Hematopoietic multipotent progenitor cell treated with erythropoietin and hydrocortisone succinate and interleukin-3 and kit ligand, for 17 days (in vitro differentiated cells): ENCODE results near the gene HHATL.
"Not testable (repeated sequence)": the region's sequence is repeated elsewhere in the genome, so short reads cannot be mapped to it uniquely, and the experiment has no call there.

Experiments
- DNase-seq: peaks from one replicate; pipeline ENCODE4 v3.0.0-alpha.2; 2015; ENCODE audit warnings: low spot score

The HHATL gene

DNA sequence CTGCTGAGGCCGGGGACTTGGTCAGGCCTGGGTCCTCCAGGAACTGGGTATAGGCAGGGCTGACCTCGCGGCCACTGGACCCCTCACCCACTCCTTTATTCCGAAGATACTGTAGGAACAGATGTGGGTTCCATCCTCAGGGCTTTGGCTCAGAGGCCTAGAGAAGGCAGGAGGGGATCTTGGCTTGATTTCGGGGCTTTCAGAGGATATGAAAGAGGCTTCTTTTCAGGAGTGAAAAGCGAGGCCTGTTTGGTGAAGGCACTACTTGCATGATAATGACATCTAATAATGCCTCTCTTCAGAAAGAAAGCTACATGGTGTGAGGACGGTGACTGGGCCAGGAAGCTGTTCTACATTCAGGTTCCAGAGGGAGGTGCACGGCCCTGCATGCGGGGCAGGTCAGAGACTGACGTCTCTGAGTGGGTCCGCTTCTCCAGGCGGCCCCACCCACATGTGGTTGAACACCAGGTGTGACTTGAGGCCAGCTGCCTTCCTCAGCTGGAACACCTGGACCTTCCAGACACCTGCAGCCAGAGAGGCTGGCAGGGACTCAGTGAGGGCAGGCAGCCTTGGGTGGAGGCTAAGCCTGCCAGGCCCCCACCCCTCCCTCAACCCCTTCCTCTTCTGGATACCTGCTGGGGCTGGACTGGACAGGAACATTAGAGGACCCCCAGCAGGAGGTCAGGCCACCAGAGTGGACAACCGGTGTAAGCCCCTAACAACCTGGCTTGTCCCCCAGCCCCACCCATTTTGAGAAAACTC, 31.1 kb upstream of the HHATL start:
- DNase-seq: no peak

DNA sequence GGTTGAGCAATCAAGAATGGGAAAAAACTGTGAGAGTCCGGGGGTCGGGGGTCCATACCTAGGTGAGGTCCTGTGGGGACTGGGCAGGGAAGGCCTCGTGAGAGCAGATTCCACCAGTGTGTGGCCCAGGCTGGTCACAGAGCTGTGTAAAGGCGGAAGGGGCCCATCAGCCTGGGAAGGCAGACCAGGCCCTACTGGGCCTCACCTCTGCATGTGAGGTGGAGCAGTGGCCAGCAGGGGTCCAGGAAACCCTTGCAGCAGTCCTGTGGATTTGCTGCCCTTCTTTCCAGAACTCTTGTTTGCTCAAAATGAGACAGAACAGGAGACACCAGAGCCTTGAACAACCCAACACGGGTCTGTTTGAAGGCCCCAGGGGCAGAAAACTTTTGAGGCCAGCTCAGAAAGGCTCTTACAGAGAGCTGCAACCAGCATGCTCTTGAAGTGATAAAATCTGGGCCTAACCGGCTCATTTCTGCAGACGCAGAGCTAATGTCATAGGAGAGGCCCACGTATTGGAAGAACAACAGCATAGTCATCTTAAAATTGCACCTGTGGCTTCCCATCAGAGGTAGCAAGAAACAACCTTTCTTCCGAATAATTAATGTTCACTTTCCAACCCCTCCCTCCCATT, 30.3 kb upstream of the HHATL start:
- DNase-seq: no peak

DNA sequence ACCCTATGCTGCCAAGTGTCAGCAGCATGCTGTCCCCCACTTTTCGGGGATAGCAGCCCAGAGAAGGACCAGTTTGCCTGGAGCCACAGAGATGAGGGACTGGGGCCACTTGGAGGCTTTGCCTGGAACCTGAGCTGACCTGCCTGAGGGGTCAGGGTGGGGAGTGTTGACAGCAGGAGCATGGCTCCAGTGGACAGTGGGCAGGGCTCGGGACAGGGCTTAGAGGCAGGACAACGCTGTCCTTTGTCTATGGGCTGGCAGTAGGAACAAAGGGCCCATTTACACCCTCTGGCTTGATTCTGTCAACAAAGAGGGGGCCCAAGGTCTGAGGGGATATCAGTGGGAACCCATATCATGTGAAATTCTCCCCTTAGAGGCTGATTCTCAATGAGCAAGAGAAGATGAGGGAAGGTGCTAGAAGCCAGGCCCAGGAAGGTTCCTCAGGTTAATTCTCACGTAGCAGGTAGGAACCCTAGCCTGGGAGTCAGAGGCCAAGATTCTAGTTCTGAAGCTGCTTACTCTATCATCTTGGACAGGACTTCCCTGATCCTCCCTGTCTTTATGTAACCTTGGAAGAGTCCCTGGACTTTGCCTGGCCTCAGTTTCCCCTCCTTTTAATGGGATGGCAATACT, 29.7 kb upstream of the HHATL start:
- DNase-seq: no peak

DNA sequence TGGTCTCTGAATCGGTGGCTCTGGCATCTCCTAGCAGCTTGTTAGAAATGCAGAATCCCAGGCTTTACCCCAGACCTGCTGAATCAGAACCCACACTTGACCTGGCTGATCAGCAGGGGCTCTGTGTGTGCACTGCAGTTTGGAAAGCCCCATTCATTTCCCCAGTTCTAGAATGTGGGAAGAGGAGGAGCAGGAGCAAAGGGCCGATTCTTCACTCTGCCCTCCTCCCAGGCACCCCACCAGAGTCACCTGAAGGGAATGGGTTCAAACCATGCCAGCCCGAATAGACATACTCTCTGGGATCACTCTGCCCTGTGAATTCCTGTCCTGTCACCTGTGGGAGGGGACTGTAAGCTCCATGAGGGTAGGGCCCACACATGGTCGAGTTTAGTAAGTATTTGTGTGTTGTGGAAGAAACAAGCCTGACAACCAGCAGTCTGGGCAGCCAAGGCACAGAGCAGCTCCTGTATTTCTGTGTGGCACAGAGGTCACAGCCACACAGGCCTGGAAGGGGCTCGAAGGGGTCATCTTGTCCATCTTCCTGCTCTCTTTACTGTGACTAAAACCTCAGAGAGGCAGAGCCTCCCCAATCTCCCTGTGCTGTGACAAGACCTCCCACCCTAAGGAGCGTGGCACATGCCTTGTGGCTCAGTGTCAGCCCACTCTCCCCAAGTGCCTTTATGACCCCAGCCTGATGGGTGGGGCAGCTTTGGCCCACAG, 29.0 kb upstream of the HHATL start:
- no peak for DNase-seq

DNA sequence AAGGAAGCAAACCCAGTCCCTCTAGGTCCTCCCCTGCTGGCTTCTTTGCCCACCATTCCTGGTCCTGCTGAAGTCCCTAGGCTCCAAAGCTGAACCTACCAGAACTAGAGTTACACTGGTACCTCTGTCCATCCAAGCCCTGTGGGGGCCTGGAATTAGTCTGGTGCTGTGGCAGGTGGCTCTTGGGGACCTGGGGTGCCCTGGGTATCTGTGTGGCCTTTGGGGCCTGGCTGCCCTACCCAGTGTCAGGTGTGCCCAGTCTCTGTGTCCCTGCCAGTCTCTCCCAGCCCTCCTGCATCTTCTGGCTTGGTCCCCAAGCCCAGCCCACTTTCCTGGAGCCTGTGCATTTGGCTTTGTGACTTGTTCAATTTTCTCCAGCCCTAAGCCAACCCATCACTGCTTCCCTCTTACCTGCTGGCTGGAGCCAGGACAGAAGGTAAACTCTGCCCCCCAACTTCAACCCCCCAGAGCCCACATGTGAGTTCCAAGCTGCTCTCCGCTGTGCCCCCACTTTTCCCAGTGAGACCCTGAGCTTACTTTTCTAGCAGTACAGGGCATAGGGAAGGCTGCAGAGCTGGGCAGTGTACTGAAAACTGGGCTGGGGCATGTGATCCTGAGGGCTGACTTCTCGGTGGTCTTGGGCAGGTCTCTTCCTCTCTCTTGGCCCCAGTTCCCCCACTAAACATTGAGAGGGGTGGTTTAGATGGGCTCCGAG, 28.3 kb upstream of the HHATL start:
- no peak for DNase-seq

DNA sequence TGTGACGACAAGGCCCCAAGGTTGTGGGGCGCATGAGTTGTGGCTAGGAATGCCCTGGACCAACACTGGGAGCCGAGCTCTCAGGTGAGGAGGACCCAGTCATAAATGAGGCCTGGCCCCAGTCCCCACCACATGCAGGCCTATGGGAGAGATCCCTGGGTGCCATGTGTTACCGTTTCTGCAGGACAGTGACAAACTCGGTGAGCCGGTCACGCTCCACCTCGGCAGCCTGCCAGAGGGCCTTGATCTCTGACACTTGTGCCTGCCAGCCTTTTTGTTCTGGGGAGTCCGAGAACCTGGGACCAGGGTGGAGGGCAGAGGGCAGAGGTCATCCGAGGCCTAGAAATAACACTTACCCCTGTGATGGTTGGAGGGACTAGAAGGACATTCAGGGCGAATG, 27.7 kb upstream of the HHATL start:
- DNase-seq: no peak

DNA sequence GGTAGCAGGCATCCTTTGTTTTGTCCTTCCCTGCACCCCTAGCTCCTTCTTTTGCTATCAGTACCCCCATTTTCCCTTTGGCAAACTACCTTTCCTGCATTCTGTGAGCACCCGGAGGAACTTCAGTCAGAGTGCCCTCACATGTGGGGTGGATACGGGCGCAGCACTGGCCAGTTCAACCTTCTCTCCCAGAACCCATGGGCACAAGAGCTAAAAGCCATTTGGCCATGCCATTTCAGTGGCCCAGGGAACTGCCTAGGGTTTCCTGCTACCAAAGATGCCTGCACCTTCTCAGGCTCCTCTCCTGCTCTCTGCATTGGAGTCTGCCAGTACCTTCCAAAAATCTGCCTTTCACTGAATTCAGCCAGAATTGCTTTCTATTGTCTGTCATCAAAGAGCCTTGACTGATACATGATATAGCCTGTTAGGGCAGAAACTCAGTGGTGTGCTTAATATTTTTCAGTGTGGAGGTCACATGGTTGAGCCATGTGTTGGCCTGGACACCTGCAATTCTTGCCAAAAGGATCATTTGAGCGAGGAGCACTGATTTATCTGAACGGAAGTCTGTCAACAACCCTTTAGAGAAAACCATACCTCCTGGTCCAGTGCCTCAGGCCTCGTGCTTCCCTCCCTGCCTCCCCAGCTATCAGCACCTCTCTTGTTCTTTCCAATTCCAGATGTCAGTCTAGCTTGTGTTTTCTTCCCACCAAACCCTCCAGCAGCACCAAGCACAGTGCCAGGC, 27.0 kb upstream of the HHATL start:
- no peak for DNase-seq

DNA sequence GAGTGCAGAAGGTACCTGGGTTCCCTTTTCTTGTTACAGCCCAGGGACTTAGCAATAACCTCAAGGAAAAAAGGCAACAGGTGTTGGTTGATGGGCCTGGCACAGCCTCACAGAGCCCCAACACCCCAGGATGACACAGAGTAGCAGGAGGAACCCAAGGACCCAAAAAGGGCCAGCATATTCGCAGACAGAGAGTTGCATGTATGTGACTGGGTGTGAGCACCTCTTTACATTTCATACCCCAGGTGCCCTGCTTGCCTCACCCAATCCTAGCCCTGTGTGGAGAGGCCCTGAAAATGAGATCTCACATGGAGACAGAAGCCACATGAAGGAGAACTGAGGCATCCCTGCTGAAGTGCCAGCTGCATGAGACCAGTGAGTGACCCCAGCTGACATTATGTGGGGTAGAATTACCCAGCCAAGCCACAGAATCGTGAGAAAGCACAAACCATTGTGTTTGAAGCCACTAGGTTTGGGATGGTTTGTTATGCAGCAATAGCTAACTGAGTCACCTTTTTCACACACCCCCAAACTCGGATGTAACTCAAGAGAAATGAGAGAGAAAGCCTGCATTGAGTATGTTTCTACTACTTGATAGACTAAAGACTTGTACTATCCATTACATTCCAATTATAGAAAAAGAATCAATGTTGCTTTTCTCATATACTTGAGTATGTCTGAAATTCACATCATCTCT, 26.2 kb upstream of the HHATL start:
- no peak for DNase-seq

DNA sequence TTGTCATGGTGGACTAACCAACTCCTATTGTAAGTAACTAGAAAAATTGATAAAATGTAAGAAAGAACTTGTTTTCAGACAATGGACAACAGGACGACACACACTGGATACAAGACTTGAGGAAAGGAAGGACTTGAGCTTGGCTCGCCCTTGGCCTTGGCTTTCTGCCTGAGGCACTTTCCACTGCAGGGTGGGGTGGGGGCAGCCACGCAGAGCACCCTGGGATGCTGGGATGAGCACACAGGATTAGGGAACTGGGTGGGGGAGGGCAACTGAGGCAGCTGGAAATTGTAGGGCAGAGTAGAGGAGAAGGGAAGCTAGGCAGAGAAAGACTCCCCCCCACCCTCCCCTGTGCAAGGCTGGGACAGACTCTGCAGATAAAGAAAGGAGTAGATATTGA, 25.5 kb upstream of the HHATL start:
- no peak for DNase-seq

DNA sequence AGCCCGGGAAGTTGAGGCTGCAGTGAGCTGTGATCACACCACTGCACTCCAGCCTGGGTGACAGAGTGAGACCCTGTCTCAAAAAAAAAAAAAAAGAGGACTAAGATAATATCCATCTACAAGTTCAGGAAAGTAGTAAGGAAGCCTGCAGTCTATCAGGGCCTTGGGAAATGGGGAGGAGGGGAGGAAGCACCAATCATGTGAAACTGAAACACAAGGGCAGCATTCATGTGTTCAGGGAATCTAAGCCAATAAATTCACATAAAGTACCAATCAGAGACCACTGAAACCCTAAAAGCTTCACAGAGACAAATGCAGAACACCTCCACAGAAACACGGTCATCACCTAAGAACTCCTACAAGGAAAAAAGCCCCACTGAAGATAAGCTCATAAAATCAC, 22.9 kb upstream of the HHATL start:
- no peak for DNase-seq

DNA sequence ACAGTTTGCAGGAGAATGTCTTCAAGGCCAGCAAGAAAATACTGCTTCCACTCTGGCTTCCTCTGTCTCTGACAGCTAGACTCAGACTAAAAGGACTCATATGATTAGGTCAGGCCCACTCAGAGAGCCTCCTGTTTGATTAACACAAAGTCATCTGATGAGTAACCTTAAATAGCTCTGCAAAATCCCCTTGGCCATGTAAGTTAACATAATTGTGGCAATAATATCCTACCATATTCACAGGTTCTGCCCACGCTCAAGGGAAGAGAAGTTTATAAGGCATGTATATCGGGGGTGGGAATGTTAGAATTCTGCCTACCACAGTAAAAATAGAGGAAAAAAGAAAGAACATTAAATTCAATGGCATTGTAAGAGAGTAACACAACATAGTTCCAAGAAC, 20.6 kb upstream of the HHATL start:
- DNase-seq: no peak

DNA sequence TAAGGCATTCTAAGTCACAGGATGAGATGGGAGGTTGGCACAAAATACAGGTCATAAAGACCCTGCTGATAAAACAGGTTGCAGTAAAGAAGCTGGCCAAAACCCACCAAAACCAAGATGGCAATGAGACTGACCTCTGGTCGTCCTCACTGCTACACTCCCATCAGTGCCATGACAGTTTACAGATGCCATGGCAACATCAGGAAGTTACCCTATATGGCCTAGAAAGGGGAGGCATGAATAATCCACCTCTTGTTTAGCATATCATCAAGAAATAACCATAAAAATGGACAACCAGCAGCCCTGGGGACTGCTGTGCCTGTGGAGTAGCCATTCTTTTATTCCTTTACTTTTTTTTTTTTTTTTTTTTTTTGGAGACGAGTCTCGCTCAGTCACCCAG, 19.8 kb upstream of the HHATL start:
- not testable (repeated sequence) for DNase-seq

DNA sequence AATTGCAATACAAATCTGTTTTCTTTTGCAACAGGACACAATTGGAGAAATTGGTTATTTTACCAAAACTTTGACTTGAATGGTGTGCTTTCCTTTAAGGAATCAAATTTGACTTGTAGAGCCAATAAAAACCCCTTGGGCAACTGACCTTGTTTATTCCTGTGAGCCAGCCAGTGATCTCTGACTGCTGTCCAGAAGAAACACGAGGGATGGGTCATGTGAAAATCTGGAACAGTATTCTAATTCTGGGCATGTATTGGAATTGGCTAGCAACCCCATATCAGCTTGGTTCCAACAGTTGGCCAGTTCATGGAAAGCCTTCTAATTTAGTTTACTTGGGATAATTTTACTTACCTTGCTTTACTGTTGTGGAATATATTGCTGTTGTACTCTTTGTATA, 19.1 kb upstream of the HHATL start:
- DNase-seq: no peak

DNA sequence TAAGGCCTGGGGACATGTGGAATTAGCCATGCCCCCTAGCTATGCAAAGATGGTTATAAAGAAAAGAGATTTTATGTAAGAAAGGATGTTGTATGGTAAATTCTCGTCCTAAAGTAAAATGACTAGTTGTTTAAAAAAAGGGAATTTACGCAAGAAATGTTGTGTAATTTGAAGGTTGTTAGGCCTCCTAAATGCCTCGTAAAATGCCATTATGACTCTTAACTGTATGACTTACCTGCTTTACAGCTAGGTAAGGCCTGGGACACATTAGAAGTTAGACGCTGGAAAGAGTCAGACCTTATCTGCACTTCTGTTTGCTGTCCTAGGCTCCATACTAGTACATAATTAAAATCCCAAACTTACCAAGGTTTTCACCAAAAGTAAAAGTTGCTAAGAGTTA, 17.5 kb upstream of the HHATL start:
- no peak for DNase-seq

DNA sequence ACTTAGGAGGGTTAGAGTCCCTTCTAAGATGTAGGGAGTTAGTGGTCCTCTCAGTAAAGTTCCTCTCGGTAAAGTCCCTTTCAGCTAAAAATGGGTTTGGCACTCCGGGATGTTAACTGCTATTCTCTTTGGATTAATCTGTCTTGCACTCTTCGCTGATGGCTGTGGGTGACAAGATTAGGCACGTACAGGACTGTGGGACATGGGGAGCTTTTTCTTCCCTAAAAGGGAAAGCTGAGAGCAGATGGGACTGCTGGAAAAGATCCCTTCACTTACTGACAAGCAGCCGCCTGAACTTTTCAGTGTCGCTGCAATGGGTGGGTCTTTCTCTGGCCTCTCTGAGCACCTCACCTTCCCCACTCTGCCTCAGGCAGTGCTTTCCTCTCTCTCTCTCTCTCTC, 16.4 kb upstream of the HHATL start:
- DNase-seq: no peak

DNA sequence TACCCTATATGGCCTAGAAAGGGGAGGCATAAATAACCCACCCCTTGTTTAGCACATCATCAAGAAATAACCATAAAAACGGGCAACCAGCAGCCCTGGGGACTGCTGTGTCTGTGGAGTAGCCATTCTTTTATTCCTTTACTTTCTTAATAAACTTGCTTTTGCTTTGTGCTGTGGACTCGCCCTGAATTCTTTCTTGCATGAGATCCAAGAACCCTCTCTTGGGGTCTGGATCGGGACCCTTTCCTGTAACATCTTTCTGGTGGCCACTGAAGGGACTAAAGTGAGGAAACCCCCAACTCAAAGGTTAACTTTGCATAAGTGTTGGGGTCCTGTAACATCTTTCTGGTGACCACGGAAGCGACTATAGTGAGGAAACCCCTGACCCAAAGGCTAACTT, 15.7 kb upstream of the HHATL start:
- DNase-seq: no peak

DNA sequence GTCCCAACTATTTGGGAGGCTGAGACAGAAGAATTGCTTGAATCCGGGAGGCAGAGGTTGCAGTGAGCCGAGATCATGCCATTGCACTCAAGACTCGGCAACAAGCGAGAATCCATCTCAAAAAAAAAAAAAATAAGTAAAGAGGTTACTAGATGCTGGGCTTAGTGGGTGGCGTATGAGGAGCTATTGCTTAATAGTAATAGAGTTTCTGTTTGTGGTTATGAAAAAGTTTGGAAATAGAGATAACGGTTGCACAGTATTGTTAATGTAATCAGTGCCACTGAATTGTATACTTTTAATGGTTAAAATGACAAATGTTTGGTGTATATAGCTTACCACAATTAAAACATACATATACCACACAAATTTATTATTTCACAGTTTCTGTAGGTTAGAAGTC, 14.7 kb upstream of the HHATL start:
- no peak for DNase-seq

DNA sequence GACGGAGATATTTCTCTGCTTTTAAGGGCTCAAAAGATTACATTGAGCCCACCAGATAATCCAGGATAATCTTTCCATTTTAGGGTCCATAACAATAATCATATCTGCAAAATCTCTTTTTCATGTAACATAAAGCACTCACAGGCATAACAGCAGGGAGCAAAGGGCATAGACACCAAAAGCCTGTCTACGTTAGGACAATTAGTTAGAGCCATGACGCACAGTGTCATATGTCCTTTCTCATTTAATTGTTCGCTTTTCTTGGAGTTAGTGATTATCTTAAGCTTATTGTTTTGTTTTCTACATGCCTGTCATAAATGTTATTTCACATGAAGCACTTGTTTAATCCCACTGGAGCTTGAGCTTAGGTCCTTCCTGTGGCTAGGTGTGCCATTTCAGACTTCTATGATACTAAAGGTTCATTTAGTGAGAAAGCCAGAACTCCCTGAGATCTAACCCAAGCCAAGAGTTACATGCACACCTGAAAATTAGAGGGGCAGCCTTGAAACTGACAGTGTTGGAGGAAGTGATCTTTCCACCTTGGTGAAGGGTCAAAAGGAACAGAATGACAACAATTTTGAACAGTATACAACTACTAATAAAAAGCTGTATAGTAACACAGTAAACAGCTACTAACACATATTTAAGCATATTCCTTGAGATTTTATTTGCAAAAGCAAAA, 11.7 kb upstream of the HHATL start:
- DNase-seq: no peak

DNA sequence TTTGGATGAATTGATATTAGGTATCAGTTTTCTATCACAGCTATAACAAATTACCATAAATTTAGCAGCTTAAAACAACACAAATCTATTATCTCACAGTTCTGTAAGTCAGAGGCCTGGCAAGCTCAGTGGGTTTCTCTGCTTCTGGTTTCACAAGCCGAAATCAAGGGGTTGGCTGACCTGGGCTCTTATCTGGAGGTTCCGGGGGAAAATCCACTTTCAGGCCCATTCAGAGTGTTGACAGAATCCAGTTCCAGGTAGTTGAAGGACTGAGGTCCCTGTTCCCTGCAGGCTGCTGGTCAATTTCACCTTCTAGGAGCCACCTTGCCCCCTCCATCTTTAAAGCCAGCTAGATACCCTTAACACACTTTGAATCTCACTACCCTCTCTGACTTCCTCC, 11.1 kb upstream of the HHATL start:
- no peak for DNase-seq

DNA sequence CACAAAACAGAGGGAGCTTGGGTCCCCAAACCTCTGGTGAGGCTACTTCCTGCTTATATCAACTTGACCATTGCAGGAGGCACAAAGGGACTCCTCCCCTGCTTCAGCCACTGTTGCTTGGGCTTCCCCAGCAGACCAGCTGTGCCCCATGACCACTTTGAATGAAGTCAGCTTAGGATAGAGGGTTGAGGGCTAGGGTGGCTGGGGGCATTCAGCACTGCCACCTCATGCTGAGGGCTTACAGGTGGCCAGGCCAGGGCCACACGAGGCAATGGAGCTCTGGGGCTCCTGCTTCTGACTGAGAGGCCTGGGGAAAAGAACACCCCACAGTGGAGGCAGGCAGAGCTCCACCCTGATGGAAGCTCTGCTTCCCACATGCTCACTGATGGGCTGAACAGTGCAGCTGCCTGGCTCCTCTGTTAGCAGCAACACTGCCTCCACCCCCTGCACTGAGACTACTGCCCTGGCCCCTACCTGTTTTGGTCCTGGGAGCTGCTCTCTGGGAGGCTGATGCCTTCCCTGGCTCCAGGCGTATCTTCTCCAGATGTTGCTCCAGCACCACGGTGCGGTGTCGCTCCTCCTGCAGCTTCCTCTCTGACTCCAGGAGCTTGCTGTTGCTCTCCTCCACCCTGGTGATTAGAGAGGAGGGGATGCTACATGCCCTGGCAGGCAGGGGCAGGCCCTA, 10.2 kb upstream of the HHATL start:
- no peak for DNase-seq
